ENCODE measurements around the gene RND2. TPM values are rescaled to one million over a fixed set of nuclear protein-coding genes. Genes with fewer than 3 reads are reported as not detected.

The RND2 gene
- polyA plus RNA-seq, 3 donors = not detected

GRCh38 chr17:43020030-43020621 is 4.9 kb upstream of the RND2 start:
- Histone ChIP-seq H2AFZ (ENCODE audit: insufficient read depth, low read depth, low read length, poor library complexity, severe bottlenecking) (peak overlapping the region; percentile 57), H3K9ac (ENCODE audit: insufficient read depth, low read length, poor library complexity, severe bottlenecking) (no peak overlapping the region), H3K4me2 (replicated peaks; ENCODE audit: extremely low read depth, low read length, poor library complexity, severe bottlenecking) (peak overlapping the region; percentile 100), H3K9me3 (replicated peaks in 1 of 2; ENCODE audit: control insufficient read depth in 1 of 2, insufficient read depth in 1 of 2, low read length in 2 of 2) (no peaks in the 10 kb centered on the region), H3K4me1 (ENCODE audit: control insufficient read depth in 1 of 2, insufficient read depth in 2 of 2, low read length in 2 of 2) (peaks cover 53 to 58% of the 10 kb centered on the region in 2 donors), H4K20me1 (ENCODE audit: insufficient read depth, low read length) (peaks cover 17% of the 10 kb centered on the region), H3K36me3 (replicated peaks in 1 of 2; ENCODE audit: control insufficient read depth in 1 of 2, insufficient read depth in 2 of 2, low read length in 2 of 2) (peaks cover 7 to 13% of the 10 kb centered on the region in 2 donors), H3K79me2 (ENCODE audit: insufficient read depth, low read length) (peaks cover 19% of the 10 kb centered on the region), H3K4me3 (replicated peaks in 1 of 3; ENCODE audit: low read depth in 2 of 3, low read length in 3 of 3) (peak overlapping the region in 1 of 3 experiments; percentile 30), H3K27ac (ENCODE audit: low read depth in 1 of 2, low read length in 2 of 2) (no peak overlapping the region), H3K27me3 (ENCODE audit: control insufficient read depth in 2 of 2, insufficient read depth in 2 of 2, low read length in 2 of 2) (peaks cover 0 to 6% of the 10 kb centered on the region in 2 donors)
- Mint-ChIP-seq H3K27ac (peak overlapping the region in 6 of 7 donors; percentile 62 to 85 (median 77)), H3K4me3 (peak overlapping the region; percentile 60 to 64), H3K4me1 (peaks cover 57% of the 10 kb centered on the region), H3K36me3 (peaks cover 15 to 17% of the 10 kb centered on the region in 2 donors), H3K9me3 (peaks cover 0 to 2% (median 0%) of the 10 kb centered on the region in 7 donors), H3K27me3 (ENCODE audit: low read depth in 3 of 3) (peaks cover 5 to 13% (median 8%) of the 10 kb centered on the region in 3 donors)
- no CpG with 5 or more reads among the region's 6 CpGs for WGBS (ENCODE audit: insufficient coverage)
- TF ChIP-seq, protein P1, sequence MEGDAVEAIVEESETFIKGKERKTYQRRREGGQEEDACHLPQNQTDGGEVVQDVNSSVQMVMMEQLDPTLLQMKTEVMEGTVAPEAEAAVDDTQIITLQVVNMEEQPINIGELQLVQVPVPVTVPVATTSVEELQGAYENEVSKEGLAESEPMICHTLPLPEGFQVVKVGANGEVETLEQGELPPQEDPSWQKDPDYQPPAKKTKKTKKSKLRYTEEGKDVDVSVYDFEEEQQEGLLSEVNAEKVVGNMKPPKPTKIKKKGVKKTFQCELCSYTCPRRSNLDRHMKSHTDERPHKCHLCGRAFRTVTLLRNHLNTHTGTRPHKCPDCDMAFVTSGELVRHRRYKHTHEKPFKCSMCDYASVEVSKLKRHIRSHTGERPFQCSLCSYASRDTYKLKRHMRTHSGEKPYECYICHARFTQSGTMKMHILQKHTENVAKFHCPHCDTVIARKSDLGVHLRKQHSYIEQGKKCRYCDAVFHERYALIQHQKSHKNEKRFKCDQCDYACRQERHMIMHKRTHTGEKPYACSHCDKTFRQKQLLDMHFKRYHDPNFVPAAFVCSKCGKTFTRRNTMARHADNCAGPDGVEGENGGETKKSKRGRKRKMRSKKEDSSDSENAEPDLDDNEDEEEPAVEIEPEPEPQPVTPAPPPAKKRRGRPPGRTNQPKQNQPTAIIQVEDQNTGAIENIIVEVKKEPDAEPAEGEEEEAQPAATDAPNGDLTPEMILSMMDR (IDR thresholded peaks at IDR 0.05) = no peak
- no peak for DNase-seq
- intact Hi-C loops (cut with micrococcal nuclease) = loop anchor here in 1 of 2 donors (10.0 kb wide), 2 partner anchors 105 to 155 kb away; partner anchors contain the start of genes BRCA1 and NBR1

- H3K27me3 Mint-ChIP-seq (ENCODE audit: low read depth in 3 of 3) = peaks cover 8 to 21% (median 16%) of the 10 kb centered on the region in 3 donors
- Histone ChIP-seq H3K4me1 (ENCODE audit: control insufficient read depth in 1 of 2, insufficient read depth in 2 of 2, low read length in 2 of 2) (peaks cover 53 to 58% of the 10 kb centered on the region in 2 donors), H3K36me3 (replicated peaks in 1 of 2; ENCODE audit: control insufficient read depth in 1 of 2, insufficient read depth in 2 of 2, low read length in 2 of 2) (peaks cover 2 to 4% of the 10 kb centered on the region in 2 donors), H2AFZ (ENCODE audit: insufficient read depth, low read depth, low read length, poor library complexity, severe bottlenecking) (peak overlapping the region; percentile 96), H3K4me3 (replicated peaks in 1 of 3; ENCODE audit: low read depth in 2 of 3, low read length in 3 of 3) (peak overlapping the region; percentile 72 to 94 (median 90)), H3K9me3 (replicated peaks in 1 of 2; ENCODE audit: control insufficient read depth in 1 of 2, insufficient read depth in 1 of 2, low read length in 2 of 2) (no peaks in the 10 kb centered on the region), H3K79me2 (ENCODE audit: insufficient read depth, low read length) (peaks cover 19% of the 10 kb centered on the region), H3K27me3 (ENCODE audit: control insufficient read depth in 2 of 2, insufficient read depth in 2 of 2, low read length in 2 of 2) (peaks cover 0 to 15% of the 10 kb centered on the region in 2 donors), H3K27ac (ENCODE audit: low read depth in 1 of 2, low read length in 2 of 2) (peak overlapping the region in 1 of 2 donors; percentile 31), H4K20me1 (ENCODE audit: insufficient read depth, low read length) (peaks cover 17% of the 10 kb centered on the region), H3K9ac (ENCODE audit: insufficient read depth, low read length, poor library complexity, severe bottlenecking) (peak overlapping the region; percentile 78), H3K4me2 (replicated peaks; ENCODE audit: extremely low read depth, low read length, poor library complexity, severe bottlenecking) (peak overlapping the region; percentile 100)
- H3K4me3 Mint-ChIP-seq = peak overlapping the region; percentile 94 to 96
- H3K9me3 Mint-ChIP-seq = peaks cover 0 to 3% (median 0%) of the 10 kb centered on the region in 7 donors
- peak; percentile 59 to 76 (median 62) for DNase-seq
- H3K27ac Mint-ChIP-seq = peak overlapping the region; percentile 25 to 87 (median 85)
- peaks cover 6 to 12% of the 10 kb centered on the region in 2 donors for H3K36me3 Mint-ChIP-seq
- TF ChIP-seq, protein P1 (IDR thresholded peaks at IDR 0.05) = no peak
- peaks cover 52% of the 10 kb centered on the region for H3K4me1 Mint-ChIP-seq
- 43% methylated on average over 6 of the region's 40 CpGs for WGBS (ENCODE audit: insufficient coverage)
- intact Hi-C loops (cut with micrococcal nuclease) = loop anchor here in 1 of 2 donors (10.0 kb wide), 2 partner anchors 104 to 154 kb away; partner anchors contain the start of genes BRCA1 and NBR1
These were observed 4.0 kb upstream of the RND2 start for GRCh38 chr17:43020789-43021740.

Data from CD14-positive monocyte (primary cell).